Measurements from ENCODE around the gene CDHR5.

The CDHR5 gene

GRCh38 chr11:621838-622237 is 2.9 kb downstream of the CDHR5 start:
- no peak for DNase-seq (ENCODE audit: low read depth)

- no peak for DNase-seq (ENCODE audit: low read depth)
These were observed 3.6 kb downstream of the CDHR5 start for GRCh38 chr11:620935-621814.

- DNase-seq (ENCODE audit: low read depth), result no peak
These were observed 4.6 kb downstream of the CDHR5 start for GRCh38 chr11:620201-620600.

GRCh38 chr11:619628-620050 is 5.1 kb downstream of the CDHR5 start:
- no peak for DNase-seq (ENCODE audit: low read depth)

GRCh38 chr11:618856-619627 is 5.7 kb downstream of the CDHR5 start:
- no peak for DNase-seq (ENCODE audit: low read depth)

GRCh38 chr11:617912-618682 is 6.7 kb downstream of the CDHR5 start:
- no peak for DNase-seq (ENCODE audit: low read depth)

GRCh38 chr11:617199-617911 is 7.4 kb downstream of the CDHR5 start:
- DNase-seq (ENCODE audit: low read depth), result no peak

GRCh38 chr11:616320-617198 is 8.2 kb downstream of the CDHR5 start:
- DNase-seq (ENCODE audit: low read depth), result no peak

GRCh38 chr11:615504-616319 is 9.0 kb downstream of the CDHR5 start, which contains the start of gene IRF7:
Gene IRF7 (minus strand): TSS chr11:615950. CDS start chr11:615364, 586 bp downstream.
- DNase-seq (ENCODE audit: low read depth), result peak; percentile 80

GRCh38 chr11:614623-615503 is 9.9 kb downstream of the CDHR5 start:
- DNase-seq (ENCODE audit: low read depth), result no peak

GRCh38 chr11:614021-614622 is 10.6 kb downstream of the CDHR5 start:
- no peak for DNase-seq (ENCODE audit: low read depth)

GRCh38 chr11:613369-613968 is 11.3 kb downstream of the CDHR5 start:
- DNase-seq (ENCODE audit: low read depth), result peak; percentile 74

- DNase-seq (ENCODE audit: low read depth), result no peak
These were observed 11.8 kb downstream of the CDHR5 start for GRCh38 chr11:612961-613300.

- DNase-seq (ENCODE audit: low read depth), result no peak
These were observed 12.4 kb downstream of the CDHR5 start for GRCh38 chr11:612201-612960.

- DNase-seq (ENCODE audit: low read depth), result no peak
These were observed 13.5 kb downstream of the CDHR5 start for GRCh38 chr11:611001-611996.

Data from stimulated activated CD8-positive, alpha-beta memory T cell treated with anti-CD3 and anti-CD28 coated beads, Interleukin-4, amount 100 ng/mL, for 24 hours (primary cell).